Glutamatergic neuron (in vitro differentiated cells): Measurements from ENCODE around the gene MTHFR. TPM values are rescaled to one million over a fixed set of nuclear protein-coding genes. Genes with fewer than 3 reads are reported as not detected.
A peak's percentile ranks its signal among the peaks of the same experiment; 100 is the strongest.
"Not testable (repeated sequence)": the region's sequence is repeated elsewhere in the genome, so short reads cannot be mapped to it uniquely, and the experiment has no call there.

Experiments used
- DNase-seq: peaks from one replicate; pipeline ENCODE4 v3.0.0; 2022
- H3K27ac Mint-ChIP-seq: one replicate; pipeline ENCODE4 v1.8.0; 2020; ENCODE audit warnings: mild to moderate bottlenecking, mixed read lengths, inconsistent platforms; ENCODE audit not compliant: unreplicated experiment
- H3K27me3 Mint-ChIP-seq: one replicate; pipeline ENCODE4 v1.8.0; 2020; ENCODE audit warnings: mild to moderate bottlenecking, moderate library complexity, mixed read lengths, inconsistent platforms; ENCODE audit not compliant: unreplicated experiment
- H3K36me3 Mint-ChIP-seq: one replicate; pipeline ENCODE4 v1.8.0; 2020; ENCODE audit warnings: mild to moderate bottlenecking, mixed read lengths, inconsistent platforms; ENCODE audit not compliant: unreplicated experiment
- H3K4me1 Mint-ChIP-seq: one replicate; pipeline ENCODE4 v1.8.0; 2020; ENCODE audit warnings: mild to moderate bottlenecking, low read depth, mixed read lengths, inconsistent platforms; ENCODE audit not compliant: unreplicated experiment
- H3K4me3 Mint-ChIP-seq: one replicate; pipeline ENCODE4 v1.8.0; 2020; ENCODE audit warnings: mild to moderate bottlenecking, mixed read lengths, inconsistent platforms; ENCODE audit not compliant: unreplicated experiment
- H3K9me3 Mint-ChIP-seq: one replicate; pipeline ENCODE4 v1.8.0; 2020; ENCODE audit warnings: mild to moderate bottlenecking, moderate library complexity, mixed read lengths, inconsistent platforms; ENCODE audit not compliant: unreplicated experiment
- total RNA-seq: library from RNA; stranded (reverse); fragmentation: NEBNext Ultra II Directional; extraction: Animal tissue kit (Norgen Biotek cat#: 25700); gene quantifications from one replicate; pipeline ENCODE4 v1.2.1, GENCODE V29; 2021; ENCODE audit not compliant: unreplicated experiment
- TF ChIP-seq, protein P1 (sequence below): fragments of 200-600 bp; sonication (generic); IDR thresholded peaks from one replicate; pipeline ENCODE4 v1.5.0; 2021; ENCODE audit not compliant: partially characterized antibody, unreplicated experiment

Gene MTHFR
- total RNA-seq, 1 donor from 2014 or later: 83.2 TPM

DNA sequence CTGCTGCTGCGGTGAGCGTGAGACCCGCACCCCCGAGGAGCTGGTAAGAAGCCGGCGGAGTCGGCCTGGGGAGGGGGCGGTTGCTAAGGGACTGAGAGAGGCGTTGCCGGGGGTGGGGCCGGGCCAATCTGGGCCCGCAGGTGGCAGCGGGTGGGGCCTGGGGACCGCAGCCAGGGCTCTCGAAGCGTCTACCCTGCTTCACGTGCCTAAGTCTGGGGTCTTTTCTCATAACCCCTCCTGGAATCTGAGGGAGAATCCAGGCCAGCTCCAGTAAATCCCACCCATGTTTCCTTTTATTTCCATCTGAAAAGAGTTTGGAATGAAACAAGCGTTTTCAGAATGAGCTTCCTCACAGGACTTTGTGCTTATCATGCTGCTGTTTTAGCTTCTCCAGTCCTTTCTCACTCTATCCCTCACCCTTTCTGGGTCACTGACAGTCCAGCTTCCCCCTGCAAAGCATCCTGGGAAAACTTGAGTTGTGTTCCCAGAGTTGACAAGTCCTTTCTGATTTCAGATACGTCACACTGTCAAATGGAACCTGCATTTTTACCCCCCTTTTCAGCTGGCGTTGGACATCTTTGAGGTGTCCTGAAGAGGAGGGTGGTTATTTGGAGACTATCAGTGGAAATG lies 658 bp upstream of the MTHFR start:
- Mint-ChIP-seq H3K4me1 (peaks cover 32% of the 10 kb centered on the region), H3K27me3 (peaks cover 6% of the 10 kb centered on the region), H3K4me3 (peak overlapping the region; percentile 99), H3K9me3 (peaks cover 18% of the 10 kb centered on the region), H3K36me3 (no peaks in the 10 kb centered on the region), H3K27ac (peak overlapping the region; percentile 93)
- no peak for DNase-seq
- TF ChIP-seq, protein P1, sequence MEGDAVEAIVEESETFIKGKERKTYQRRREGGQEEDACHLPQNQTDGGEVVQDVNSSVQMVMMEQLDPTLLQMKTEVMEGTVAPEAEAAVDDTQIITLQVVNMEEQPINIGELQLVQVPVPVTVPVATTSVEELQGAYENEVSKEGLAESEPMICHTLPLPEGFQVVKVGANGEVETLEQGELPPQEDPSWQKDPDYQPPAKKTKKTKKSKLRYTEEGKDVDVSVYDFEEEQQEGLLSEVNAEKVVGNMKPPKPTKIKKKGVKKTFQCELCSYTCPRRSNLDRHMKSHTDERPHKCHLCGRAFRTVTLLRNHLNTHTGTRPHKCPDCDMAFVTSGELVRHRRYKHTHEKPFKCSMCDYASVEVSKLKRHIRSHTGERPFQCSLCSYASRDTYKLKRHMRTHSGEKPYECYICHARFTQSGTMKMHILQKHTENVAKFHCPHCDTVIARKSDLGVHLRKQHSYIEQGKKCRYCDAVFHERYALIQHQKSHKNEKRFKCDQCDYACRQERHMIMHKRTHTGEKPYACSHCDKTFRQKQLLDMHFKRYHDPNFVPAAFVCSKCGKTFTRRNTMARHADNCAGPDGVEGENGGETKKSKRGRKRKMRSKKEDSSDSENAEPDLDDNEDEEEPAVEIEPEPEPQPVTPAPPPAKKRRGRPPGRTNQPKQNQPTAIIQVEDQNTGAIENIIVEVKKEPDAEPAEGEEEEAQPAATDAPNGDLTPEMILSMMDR: no peak

DNA sequence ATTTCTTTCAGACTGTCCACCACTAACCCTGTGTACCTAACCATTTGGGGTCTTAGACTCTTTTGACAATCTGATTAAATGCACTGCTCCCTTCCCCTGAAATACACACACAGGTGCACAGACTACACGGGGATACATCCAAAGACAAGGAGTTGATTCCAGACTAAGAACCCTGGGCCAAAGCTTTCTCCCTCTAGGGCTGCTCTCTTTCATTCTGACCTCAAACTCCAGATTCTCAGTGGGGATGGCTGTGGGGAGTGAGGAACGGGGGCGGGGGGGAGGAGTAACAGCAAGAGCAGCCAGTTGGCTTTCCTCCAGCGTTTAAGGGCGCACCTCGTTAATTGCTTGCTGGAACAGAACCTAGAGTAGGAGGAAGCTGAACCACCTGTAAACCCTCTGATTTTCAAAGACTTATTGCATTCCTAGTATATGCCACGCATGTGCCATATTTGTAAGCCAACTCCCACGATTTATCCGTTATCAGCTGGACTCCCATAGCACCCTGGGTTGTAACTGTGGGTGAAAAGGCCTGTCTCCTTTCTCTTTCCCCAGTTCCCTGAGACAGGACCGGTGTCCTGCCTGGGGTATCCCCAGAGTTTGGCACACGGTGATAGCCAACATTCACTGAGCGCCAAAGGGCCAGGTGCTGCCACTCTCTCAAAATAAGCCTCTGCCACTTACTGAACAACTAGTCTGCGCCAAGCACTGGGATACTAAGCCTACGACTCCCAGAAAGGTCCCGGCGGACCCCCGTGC lies 920 bp downstream of the MTHFR start:
- H3K9me3 Mint-ChIP-seq: peaks cover 18% of the 10 kb centered on the region
- peaks cover 36% of the 10 kb centered on the region for H3K4me1 Mint-ChIP-seq
- peak overlapping the region; percentile 97 for H3K27ac Mint-ChIP-seq
- DNase-seq: no peak
- H3K36me3 Mint-ChIP-seq: no peaks in the 10 kb centered on the region
- H3K27me3 Mint-ChIP-seq: peaks cover 6% of the 10 kb centered on the region
- TF ChIP-seq, protein P1: no peak
- H3K4me3 Mint-ChIP-seq: peak overlapping the region; percentile 99

DNA sequence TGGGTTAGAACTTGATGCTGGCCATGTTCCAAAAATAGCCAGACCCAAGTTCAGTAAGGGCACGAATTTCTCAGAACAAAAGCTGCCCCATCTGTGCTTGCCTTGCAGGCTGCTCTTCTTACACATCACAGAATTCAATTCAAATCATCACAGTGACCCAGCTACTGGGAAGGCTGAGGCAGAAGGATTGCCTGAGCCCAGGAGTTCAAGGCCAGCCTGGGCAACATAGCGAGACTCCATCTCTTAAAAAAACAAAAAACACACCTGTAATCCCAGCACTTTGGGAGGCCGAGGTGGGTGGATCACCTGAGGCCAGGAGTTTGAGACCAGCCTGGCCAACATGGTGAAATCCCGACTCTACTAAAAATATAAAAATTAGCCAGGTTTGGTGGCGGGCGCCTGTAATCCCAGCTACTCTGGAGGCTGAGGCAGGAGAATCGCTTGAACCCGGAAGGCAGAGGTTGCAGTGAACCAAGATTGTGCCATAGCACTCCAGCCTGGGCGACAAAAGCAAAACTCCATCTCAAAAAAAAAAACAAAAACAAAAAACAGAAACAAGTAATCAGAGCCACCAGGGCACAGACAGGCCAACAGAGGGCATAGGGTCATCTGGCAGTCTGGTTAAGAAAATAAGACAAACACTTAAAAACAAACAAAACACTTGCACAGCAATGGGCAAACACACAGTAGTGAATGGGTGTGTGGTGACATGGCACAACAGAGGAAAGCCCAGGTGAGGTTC lies 1.7 kb downstream of the MTHFR start:
- not testable (repeated sequence) for H3K36me3 Mint-ChIP-seq, H3K27me3 Mint-ChIP-seq, DNase-seq
- H3K27ac Mint-ChIP-seq: peak overlapping the region; percentile 97
- H3K4me3 Mint-ChIP-seq: peak overlapping the region; percentile 99
- peaks cover 34% of the 10 kb centered on the region for H3K4me1 Mint-ChIP-seq
- H3K9me3 Mint-ChIP-seq: peaks cover 18% of the 10 kb centered on the region

DNA sequence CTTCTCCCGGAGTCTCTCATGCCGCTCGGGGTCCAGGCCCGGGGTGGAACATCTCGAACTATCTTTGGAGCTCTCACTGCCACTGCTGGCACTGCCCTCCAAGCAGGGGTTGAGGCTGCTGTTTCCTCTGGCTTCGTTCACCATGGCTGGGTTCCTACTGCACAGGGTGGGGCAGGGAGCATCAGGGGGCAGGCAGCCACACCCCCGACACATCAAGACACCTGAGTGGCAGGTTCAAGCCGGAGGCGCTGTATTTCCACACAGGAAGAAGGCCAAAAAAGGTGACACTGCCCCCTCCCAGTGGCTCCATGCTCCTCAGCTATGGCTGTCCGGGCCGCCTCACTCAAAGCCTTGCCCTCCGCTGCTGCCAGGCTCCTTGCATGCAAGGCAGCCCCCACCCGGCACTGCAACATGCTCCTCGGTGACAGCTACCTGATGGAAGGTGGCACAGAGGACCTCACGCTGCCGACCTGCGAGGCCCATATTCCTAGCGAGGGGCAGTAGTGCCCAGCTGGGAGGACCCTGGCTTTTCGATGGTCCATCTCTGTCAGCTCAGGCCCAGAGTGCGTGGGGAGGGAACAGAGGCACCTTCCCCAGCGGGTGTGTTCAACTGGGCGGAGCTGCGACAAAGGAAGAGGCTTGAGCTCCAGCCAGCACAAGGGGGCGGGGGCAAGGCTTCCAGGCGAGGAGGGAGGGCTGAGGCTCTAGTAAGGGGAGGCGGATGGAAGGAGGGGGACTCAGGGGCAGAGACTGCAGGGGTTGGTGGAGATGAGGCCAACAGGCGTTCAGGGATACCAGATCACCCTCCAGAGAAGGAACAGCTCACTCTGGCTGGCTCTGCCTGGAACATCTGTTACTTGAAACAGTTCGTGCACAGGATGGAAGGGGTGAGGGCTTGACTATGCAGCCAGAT lies 2.5 kb downstream of the MTHFR start:
- DNase-seq: peak; percentile 96
- Mint-ChIP-seq H3K27me3 (peaks cover 8% of the 10 kb centered on the region), H3K27ac (peak overlapping the region; percentile 97), H3K36me3 (no peaks in the 10 kb centered on the region), H3K4me3 (peak overlapping the region; percentile 99), H3K9me3 (peaks cover 18% of the 10 kb centered on the region), H3K4me1 (peaks cover 32% of the 10 kb centered on the region)
- TF ChIP-seq, protein P1: no peak

DNA sequence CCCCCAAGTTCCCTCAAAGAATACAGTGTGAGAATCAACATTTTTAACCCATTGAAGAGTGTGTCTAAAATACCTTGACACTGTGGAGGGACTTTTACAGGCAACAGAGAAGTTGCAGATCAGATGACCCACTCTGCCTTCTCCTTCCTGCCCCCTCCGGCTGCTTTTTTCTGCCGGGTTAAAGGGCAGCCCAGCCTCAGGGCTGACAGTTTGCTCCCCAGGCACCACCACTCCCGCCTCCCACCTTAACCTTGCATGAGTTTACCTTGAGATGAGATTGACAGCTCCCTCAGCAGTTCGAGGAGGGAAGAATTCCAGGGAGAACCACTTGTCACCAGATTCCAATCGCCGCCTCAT lies 3.2 kb downstream of the MTHFR start:
- Mint-ChIP-seq H3K36me3 (no peaks in the 10 kb centered on the region), H3K9me3 (peaks cover 18% of the 10 kb centered on the region), H3K27ac (peak overlapping the region; percentile 70), H3K4me3 (peak overlapping the region; percentile 99), H3K4me1 (peaks cover 26% of the 10 kb centered on the region), H3K27me3 (peaks cover 8% of the 10 kb centered on the region)
- DNase-seq: peak; percentile 41
- TF ChIP-seq, protein P1: no peak
